HG02870 (cell line): Measurements from ENCODE around the gene TACR2.
A peak's percentile ranks its signal among the peaks of the same experiment; 100 is the strongest.

Source experiments
- ATAC-seq: cut with Tn5 transposase; IDR thresholded peaks from one replicate; pipeline ENCODE4 v1.9.1; 2021; ENCODE audit warnings: mild to moderate bottlenecking, moderate library complexity; ENCODE audit not compliant: unreplicated experiment

TACR2 gene

DNA sequence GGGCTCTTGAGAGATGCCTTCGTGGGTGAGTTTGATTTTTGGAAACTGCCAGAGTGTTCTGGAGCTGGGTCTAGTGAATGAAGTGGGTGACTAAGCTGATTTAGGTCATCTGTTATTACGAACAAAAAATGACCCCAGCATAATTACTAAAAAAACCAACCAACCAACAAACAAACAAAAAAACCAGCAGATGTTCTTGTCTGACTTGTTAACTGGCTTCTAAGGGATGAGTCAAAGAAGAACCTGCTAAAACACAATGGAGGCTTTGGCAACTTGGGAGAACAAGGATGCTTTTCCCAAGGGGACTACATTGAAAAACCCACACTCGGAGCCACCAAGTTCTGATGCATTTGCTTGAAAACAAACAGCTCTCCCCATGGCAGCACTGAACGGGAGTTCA, 11.5 kb downstream of the TACR2 start:
- no peak for ATAC-seq

DNA sequence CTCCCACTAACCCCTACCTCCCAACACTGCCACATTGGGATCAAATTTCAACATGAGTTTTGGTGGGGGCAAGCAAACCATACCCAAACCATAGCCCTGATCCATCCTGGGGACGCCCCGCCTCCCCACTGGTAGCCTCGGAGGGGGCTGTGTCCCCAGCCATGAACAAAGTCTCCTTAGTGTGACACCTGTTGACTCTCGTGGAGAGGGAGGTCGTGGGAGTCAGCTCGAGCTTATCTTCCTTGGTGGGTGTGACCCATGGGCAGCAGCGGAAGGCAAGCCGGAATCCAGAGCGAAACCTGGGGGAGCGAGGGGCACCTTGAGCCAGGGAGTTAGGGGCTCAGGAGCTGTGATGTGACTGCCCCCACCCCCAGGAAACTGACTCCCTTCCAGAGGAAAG, 11.9 kb downstream of the TACR2 start:
- no peak for ATAC-seq

- no peak for ATAC-seq
These were observed 13.2 kb downstream of the TACR2 start for GRCh38 chr10:69403519-69403918.

- no peak for ATAC-seq
These were observed 13.7 kb downstream of the TACR2 start for GRCh38 chr10:69403066-69403465.

GRCh38 chr10:69402386-69402785, 14.3 kb downstream of the TACR2 start:
- no peak for ATAC-seq

GRCh38 chr10:69401416-69401815, 15.3 kb downstream of the TACR2 start:
- ATAC-seq = no peak

- ATAC-seq = no peak
These were observed 15.8 kb downstream of the TACR2 start for GRCh38 chr10:69400936-69401335.

GRCh38 chr10:69398466-69398865, 18.3 kb downstream of the TACR2 start:
- no peak for ATAC-seq

DNA sequence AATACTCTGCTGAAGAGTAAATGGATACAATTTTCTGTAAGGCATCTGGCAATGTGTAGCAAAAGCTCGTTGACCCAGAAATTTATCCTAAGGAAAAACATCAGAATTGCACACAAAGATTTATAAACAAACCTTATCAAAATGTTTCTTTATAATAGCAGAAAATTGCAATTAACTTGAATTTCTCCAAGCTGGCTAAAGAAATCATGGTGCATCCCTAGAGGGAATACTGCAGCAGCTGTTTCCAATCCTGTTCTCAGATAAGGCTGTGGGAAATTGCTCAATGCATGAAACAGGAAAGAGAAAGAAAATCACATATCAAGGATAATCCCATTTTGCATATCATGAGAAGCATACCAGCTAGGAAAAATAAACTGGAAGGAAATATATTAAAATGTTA, 18.7 kb downstream of the TACR2 start:
- ATAC-seq = no peak

DNA sequence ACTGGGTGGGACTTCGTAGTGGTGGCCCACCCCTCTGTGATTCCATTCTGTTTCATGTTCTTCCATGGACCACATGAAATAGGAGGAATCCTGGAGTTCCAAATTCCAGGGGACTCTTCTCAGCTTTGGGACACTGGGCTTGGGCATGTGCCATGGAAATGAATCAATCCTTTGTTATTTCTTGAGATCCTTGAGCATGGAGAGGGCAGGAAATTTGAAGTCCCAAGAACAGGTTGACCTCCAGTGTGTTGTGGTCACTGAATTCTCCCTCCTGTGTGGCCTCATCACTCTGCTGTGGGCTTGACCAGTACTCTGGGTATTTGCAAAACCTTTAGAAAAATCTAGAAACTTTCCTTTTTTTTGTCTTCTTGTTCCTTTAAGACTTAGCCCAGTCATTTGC, 22.7 kb downstream of the TACR2 start:
- ATAC-seq = no peak

GRCh38 chr10:69392481-69393000, 24.2 kb downstream of the TACR2 start:
- peak; percentile 76 for ATAC-seq

DNA sequence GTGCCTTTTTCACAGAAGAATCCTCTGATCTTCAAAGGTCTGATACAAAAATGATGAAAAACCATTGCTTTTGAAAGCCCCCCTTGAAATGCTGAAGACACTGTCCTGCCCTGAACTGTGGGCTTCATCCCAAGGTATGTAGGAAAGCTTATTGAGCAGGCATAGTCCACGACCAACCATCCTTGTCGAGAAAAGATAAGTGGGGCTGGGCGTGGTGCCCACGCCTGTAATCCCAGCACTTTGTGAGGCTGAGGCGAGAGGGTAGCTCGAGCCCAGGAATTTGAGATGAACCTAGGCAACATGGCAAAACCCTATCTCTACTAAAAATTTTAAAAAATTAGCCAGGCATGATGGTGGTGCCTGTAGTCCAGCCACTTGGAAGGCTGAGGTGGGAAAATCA, 25.6 kb downstream of the TACR2 start:
- no peak for ATAC-seq

DNA sequence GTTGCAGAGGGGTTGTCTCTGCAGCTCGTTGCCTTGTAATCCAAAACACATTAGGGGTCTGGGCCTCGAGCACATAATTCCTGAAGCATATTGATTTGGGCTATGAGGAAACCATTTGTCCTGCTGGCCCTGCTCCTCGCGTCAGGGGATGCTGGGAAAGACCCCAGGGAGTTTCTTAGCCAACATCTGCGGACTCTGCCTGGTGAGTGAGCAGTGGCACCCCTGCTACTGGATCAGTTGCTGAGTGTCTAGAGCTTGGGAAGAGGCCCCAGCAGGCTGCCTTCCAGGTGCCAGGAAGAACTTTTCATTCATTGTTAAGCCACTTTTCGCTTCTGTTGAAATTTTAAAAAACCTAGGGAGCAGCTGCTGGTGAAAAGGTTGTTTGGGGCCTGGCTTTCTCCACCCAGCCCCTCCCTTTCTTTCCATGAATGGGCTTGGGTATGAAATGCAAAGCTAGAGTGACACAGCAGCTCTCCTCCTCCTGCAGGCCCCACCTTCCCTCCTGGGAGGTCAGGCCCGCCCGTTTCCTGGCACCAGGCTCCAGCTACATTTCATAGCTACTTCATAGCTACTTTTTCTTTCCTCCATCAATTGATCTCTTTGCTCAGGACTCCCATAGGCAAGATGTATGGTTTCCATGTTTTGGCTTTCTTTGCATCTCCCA, 26.8 kb downstream of the TACR2 start:
- no peak for ATAC-seq

DNA sequence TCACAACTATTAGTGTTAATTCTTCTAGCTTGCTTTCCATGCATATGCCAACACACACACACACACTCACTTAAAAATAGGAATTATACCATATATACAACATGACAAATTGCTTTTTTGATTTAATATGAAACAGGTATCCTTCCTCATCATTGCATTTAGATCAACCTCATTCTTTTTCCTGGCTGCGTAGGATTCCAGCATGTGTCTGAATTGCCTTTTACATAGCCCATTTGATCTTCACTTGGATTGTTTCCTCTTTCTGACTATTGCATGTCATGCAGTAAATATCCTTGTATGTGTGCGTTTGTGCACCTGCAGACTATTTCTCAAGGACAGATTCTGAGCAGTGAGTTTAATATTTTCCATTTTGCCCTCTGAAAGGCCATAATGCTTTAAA, 28.2 kb downstream of the TACR2 start:
- no peak for ATAC-seq

DNA sequence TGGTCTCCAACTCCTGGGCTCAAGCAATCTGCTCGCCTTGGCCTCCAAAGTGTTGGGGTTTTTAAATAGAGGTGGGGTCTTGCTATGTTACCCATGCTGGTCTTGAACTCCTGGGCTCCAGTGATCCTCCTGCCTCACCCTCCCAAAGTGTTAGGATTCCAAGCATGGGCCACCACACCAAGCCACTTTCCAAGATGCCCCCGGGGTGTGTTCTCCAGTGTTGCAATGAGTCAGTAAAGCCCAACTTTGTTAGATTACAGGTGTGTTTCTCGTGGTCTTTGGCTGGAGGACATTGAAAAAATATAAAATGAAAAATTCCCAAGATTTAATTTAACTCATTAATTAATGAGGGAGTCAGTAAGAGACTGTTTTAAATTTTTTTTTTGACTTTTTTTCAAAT, 29.2 kb downstream of the TACR2 start:
- ATAC-seq = no peak

GRCh38 chr10:69385454-69386350, 31.0 kb downstream of the TACR2 start:
- ATAC-seq = no peak

GRCh38 chr10:69384320-69384719, 32.4 kb downstream of the TACR2 start:
- ATAC-seq = no peak

- no peak for ATAC-seq
These were observed 33.2 kb downstream of the TACR2 start for GRCh38 chr10:69383558-69383957.

GRCh38 chr10:69382382-69383117, 34.2 kb downstream of the TACR2 start:
- no peak for ATAC-seq

DNA sequence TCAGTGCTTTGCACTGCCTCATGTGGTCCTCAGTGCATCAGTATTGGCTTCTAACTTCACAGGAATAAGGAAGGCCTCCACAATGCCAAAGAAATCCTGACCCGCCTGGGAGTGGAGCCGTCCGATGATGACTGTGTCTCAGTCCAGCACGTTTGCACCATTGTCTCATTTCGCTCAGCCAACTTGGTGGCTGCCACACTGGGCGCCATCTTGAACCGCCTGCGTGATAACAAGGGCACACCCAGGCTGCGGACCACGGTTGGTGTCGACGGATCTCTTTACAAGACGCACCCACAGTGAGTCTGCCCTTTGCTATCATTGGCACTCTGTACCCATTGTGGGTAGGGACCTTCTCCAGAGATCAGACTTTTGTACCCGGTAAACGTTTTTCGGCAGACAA, 36.9 kb downstream of the TACR2 start:
- ATAC-seq = no peak

DNA sequence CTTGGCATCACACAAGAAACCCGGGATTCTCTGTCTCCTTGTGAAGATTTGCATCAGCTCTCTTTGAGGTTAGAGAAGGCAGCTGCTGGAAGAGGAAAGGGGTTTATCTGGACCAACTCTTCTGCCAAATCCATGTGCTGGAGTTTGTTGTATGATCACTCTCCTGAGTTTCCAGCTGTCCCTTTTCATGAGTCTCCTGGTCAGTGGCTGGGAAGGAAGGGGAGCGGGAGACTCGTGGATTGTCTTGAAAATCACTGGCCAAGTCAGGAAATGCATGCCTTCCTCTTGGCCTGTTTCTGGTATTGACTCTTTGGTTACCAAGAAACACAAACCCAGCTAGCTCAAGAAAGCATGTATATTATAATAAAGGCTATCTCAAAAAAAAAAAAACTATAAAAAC, 38.8 kb downstream of the TACR2 start:
- ATAC-seq = no peak
